ENCODE measurements around the gene APOF.
"Not testable (repeated sequence)": the region's sequence is repeated elsewhere in the genome, so short reads cannot be mapped to it uniquely, and the experiment has no call there.

The APOF gene

DNA sequence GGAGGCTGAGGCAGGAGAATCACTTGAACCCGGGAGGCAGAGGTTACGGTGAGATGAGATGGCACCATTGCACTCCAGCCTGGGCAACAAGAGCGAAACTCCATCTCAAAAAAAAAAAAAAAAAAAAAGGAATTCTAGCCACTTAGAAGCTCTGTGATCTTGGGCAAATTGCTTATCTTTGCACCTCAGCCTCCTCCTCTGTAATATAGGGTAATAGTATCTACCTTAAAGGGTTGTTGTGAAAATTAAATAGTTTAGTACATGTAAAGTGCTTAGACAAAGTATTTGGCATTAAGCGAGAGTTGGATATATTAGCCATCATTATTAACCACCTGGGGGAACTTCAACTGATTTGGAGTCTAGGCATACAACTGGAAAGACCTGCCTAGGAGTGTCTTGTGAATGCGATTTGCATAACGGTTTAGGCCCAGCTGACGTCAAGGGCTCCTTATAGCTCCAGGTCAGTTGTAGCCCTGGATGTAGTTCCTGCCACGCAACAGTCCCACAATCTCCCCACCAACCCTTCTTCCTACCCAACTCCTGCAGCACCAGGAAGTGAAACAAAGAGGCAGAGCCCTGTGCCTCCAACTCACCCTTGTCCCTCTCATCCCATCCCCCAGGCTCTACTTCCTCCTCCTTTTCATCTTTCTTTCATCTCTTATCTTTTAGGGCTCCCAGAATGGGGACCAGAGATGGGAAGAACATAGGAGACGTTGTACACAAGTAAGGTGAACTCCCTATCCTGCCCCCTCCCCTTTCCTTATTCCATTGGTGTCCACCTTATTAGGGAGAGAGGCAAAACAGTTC is 26.1 kb downstream of the APOF start:
- no peak overlapping the region for H3K27ac ChIP-seq (replicated peaks; ENCODE audit: low read length)
- no peak overlapping the region for H3K9ac ChIP-seq (ENCODE audit: low read depth, low read length, poor library complexity)
- no peaks in the 10 kb centered on the region for H3K27me3 ChIP-seq (ENCODE audit: control insufficient read depth in 3 of 3, insufficient read depth in 3 of 3, low read depth in 1 of 3, low read length in 3 of 3)
- peaks cover 6 to 16% of the 10 kb centered on the region in 2 donors for H3K4me1 ChIP-seq (ENCODE audit: control insufficient read depth in 2 of 2, insufficient read depth in 1 of 2, low read depth in 1 of 2, low read length in 2 of 2)
- H2AFZ ChIP-seq (ENCODE audit: low read length): peak overlapping the region; percentile 37
- H2BK5ac ChIP-seq (ENCODE audit: low read length): no peak overlapping the region
- no peaks in the 10 kb centered on the region for H3K79me1 ChIP-seq (ENCODE audit: low read depth, low read length)
- no peak overlapping the region for H3K23ac ChIP-seq (ENCODE audit: low read depth, low read length, poor library complexity)
- H2AK5ac ChIP-seq (ENCODE audit: low read depth, low read length): no peak overlapping the region
- H3K18ac ChIP-seq (ENCODE audit: low read length): no peak overlapping the region
- H2BK12ac ChIP-seq (ENCODE audit: low read length): no peak overlapping the region
- no peak overlapping the region for H3K4me3 ChIP-seq (ENCODE audit: low read length in 2 of 2)
- peaks cover 0 to 6% of the 10 kb centered on the region in 2 donors for H3K36me3 ChIP-seq (replicated peaks in 1 of 2; ENCODE audit: control insufficient read depth in 2 of 2, insufficient read depth in 2 of 2, low read length in 2 of 2)
- no peaks in the 10 kb centered on the region for H3K9me3 ChIP-seq (replicated peaks in 1 of 2; ENCODE audit: control insufficient read depth in 2 of 2, insufficient read depth in 1 of 2, low read depth in 1 of 2, low read length in 2 of 2)
- H3K4me2 ChIP-seq (ENCODE audit: insufficient read depth, low read length, poor library complexity, severe bottlenecking): no peak overlapping the region
- DNase-seq (ENCODE audit: low spot score): no peak
- no peak overlapping the region for H3K4ac ChIP-seq (ENCODE audit: low read length)
- no peak overlapping the region for H4K8ac ChIP-seq (ENCODE audit: low read depth, low read length)
- no peak overlapping the region for H2BK120ac ChIP-seq (ENCODE audit: low read depth, low read length)
- no CpG with 5 or more reads among the region's 9 CpGs for WGBS, 2 donors (ENCODE audit: extremely low coverage in 2 of 2, insufficient read length in 2 of 2, insufficient replicate concordance in 1 of 2)
- H4K91ac ChIP-seq (ENCODE audit: low read depth, low read length, poor library complexity): no peak overlapping the region
- no peak overlapping the region for H2BK15ac ChIP-seq (ENCODE audit: low read length)
- no peak overlapping the region for H3K14ac ChIP-seq (ENCODE audit: low read length)

DNA sequence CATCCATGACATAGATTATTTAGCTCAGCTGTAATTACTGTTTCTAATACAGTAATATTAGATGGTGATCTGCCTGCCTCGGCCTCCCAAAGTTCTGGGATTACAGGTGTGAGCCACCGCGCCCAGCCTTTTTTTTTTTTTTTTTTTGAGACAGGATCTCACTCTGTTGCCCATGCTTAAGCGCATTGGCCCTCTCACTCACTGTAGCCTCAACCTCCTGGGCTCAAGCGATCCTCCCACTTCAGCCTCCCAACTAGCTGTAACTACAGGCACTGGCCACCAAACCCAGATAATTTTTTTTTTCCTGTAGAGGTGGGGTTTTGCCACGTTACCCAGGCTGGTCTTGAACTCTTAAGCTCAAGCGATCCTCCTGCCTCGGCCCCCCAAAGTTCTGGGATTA is 27.1 kb downstream of the APOF start:
- H2AK5ac ChIP-seq (ENCODE audit: low read depth, low read length): not testable (repeated sequence)
- peaks cover 6 to 16% of the 10 kb centered on the region in 2 donors for H3K4me1 ChIP-seq (ENCODE audit: control insufficient read depth in 2 of 2, insufficient read depth in 1 of 2, low read depth in 1 of 2, low read length in 2 of 2)

DNA sequence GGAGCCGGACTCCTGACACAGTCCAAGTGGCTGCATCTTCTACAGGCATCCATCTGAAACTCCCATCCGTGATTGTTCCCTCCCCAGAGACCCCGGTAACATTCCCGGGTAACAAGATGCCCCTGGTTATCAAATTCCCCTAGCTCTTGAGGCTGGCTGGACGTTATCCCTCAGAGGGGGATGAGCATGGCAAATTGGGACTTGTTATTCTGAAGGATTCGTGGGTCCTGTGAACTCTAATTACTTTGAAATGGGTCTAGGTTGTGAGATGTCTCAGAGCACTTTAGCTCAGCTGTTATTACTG is 28.2 kb downstream of the APOF start:
- Histone ChIP-seq H3K14ac (ENCODE audit: low read length) (no peak overlapping the region), H2BK12ac (ENCODE audit: low read length) (no peak overlapping the region), H3K9me3 (replicated peaks in 1 of 2; ENCODE audit: control insufficient read depth in 2 of 2, insufficient read depth in 1 of 2, low read depth in 1 of 2, low read length in 2 of 2) (no peaks in the 10 kb centered on the region), H2BK5ac (ENCODE audit: low read length) (no peak overlapping the region), H2BK15ac (ENCODE audit: low read length) (no peak overlapping the region), H3K4me3 (ENCODE audit: low read length in 2 of 2) (peak overlapping the region; percentile 66 to 79), H3K36me3 (replicated peaks in 1 of 2; ENCODE audit: control insufficient read depth in 2 of 2, insufficient read depth in 2 of 2, low read length in 2 of 2) (no peaks in the 10 kb centered on the region), H3K18ac (ENCODE audit: low read length) (no peak overlapping the region), H3K4me2 (ENCODE audit: insufficient read depth, low read length, poor library complexity, severe bottlenecking) (peak overlapping the region; percentile 80), H3K4ac (ENCODE audit: low read length) (no peak overlapping the region), H3K27me3 (ENCODE audit: control insufficient read depth in 3 of 3, insufficient read depth in 3 of 3, low read depth in 1 of 3, low read length in 3 of 3) (no peaks in the 10 kb centered on the region), H4K8ac (ENCODE audit: low read depth, low read length) (no peak overlapping the region), H2AK5ac (ENCODE audit: low read depth, low read length) (peak overlapping the region; percentile 1), H4K91ac (ENCODE audit: low read depth, low read length, poor library complexity) (no peak overlapping the region), H3K23ac (ENCODE audit: low read depth, low read length, poor library complexity) (no peak overlapping the region), H3K79me1 (ENCODE audit: low read depth, low read length) (no peaks in the 10 kb centered on the region), H3K4me1 (ENCODE audit: control insufficient read depth in 2 of 2, insufficient read depth in 1 of 2, low read depth in 1 of 2, low read length in 2 of 2) (peaks cover 6 to 16% of the 10 kb centered on the region in 2 donors), H2AFZ (ENCODE audit: low read length) (peak overlapping the region; percentile 84), H3K27ac (replicated peaks; ENCODE audit: low read length) (peak overlapping the region; percentile 74), H2BK120ac (ENCODE audit: low read depth, low read length) (no peak overlapping the region), H3K9ac (ENCODE audit: low read depth, low read length, poor library complexity) (peak overlapping the region; percentile 32)
- no peak for DNase-seq (ENCODE audit: low spot score)
- no CpG with 5 or more reads among the region's 6 CpGs for WGBS, 2 donors (ENCODE audit: extremely low coverage in 2 of 2, insufficient read length in 2 of 2, insufficient replicate concordance in 1 of 2)

More for the DNA sequence above, 27.1 kb downstream of the APOF start:
- not testable (repeated sequence) for H2BK120ac ChIP-seq (ENCODE audit: low read depth, low read length); H3K4ac ChIP-seq (ENCODE audit: low read length); H4K91ac ChIP-seq (ENCODE audit: low read depth, low read length, poor library complexity); H3K36me3 ChIP-seq (replicated peaks in 1 of 2; ENCODE audit: control insufficient read depth in 2 of 2, insufficient read depth in 2 of 2, low read length in 2 of 2); H3K4me2 ChIP-seq (ENCODE audit: insufficient read depth, low read length, poor library complexity, severe bottlenecking); H2BK5ac ChIP-seq (ENCODE audit: low read length); H2BK12ac ChIP-seq (ENCODE audit: low read length); DNase-seq (ENCODE audit: low spot score); H3K9ac ChIP-seq (ENCODE audit: low read depth, low read length, poor library complexity); H3K27me3 ChIP-seq (ENCODE audit: control insufficient read depth in 3 of 3, insufficient read depth in 3 of 3, low read depth in 1 of 3, low read length in 3 of 3); H3K4me3 ChIP-seq (ENCODE audit: low read length in 2 of 2); H3K9me3 ChIP-seq (replicated peaks in 1 of 2; ENCODE audit: control insufficient read depth in 2 of 2, insufficient read depth in 1 of 2, low read depth in 1 of 2, low read length in 2 of 2); H3K23ac ChIP-seq (ENCODE audit: low read depth, low read length, poor library complexity); H4K8ac ChIP-seq (ENCODE audit: low read depth, low read length); H2AFZ ChIP-seq (ENCODE audit: low read length); H3K79me1 ChIP-seq (ENCODE audit: low read depth, low read length); H3K14ac ChIP-seq (ENCODE audit: low read length); H2BK15ac ChIP-seq (ENCODE audit: low read length); H3K18ac ChIP-seq (ENCODE audit: low read length); H3K27ac ChIP-seq (replicated peaks; ENCODE audit: low read length)
- WGBS, 2 donors (ENCODE audit: extremely low coverage in 2 of 2, insufficient read length in 2 of 2, insufficient replicate concordance in 1 of 2): no CpG with 5 or more reads among the region's 8 CpGs

DNA sequence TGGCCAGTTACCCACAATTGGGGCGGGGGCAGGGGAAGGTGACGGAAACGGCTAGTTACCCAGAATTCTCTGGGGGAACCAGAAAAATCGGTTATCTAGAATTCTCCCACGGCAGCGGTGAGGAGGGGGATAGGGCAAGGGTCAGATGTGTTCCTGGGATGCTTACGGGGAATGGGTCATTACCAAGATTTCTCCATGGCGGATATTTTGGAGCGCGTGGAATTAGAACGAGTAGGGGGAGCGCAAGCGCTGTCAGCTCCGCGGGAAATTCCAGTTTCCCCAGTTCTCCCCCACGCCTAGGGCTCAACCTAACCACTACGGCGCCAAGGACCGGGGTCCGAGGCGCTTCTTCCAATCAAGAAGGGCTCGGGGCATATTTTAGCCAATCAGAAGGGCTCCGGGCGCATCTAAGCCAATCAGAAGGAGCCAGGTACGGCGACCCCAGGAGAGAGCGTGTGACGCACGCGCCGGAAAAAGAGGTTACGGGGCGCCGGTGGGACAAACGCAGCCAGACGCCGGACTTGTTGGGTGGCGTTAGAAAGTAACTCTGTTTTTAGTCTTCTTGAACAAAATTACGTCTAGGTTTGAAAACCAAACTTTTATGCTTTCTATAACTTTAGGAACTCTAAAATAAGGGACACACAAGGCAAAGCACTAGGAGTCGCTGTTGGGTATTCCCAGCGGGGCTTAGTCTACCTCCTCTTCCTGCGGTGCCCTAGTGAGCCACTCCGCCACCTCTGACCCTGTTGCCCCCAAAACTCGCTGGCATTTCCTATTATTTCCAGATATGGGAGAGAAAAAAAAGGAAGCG is 28.8 kb downstream of the APOF start, which contains the start of gene PAN2:
PAN2 (minus strand) TSS at position 322 of the 811 bp plus-strand sequence. CDS start 906 bp downstream, outside the sequence.
- H3K14ac ChIP-seq (ENCODE audit: low read length): no peak within 1 kb of the TSS
- peak; percentile 91 for DNase-seq (ENCODE audit: low spot score)
- peak within 1 kb of the TSS; percentile 37 for H3K4ac ChIP-seq (ENCODE audit: low read length)
- no peaks in the 10 kb centered on the region for H3K27me3 ChIP-seq (ENCODE audit: control insufficient read depth in 3 of 3, insufficient read depth in 3 of 3, low read depth in 1 of 3, low read length in 3 of 3)
- H3K9ac ChIP-seq (ENCODE audit: low read depth, low read length, poor library complexity): peak within 1 kb of the TSS; percentile 78
- peak within 1 kb of the TSS; percentile 66 to 84 for H3K4me3 ChIP-seq (ENCODE audit: low read length in 2 of 2)
- peak within 1 kb of the TSS; percentile 90 for H4K8ac ChIP-seq (ENCODE audit: low read depth, low read length)
- peak within 1 kb of the TSS; percentile 17 for H2AK5ac ChIP-seq (ENCODE audit: low read depth, low read length)
- H3K36me3 ChIP-seq (replicated peaks in 1 of 2; ENCODE audit: control insufficient read depth in 2 of 2, insufficient read depth in 2 of 2, low read length in 2 of 2): no peaks in the 10 kb centered on the region
- H3K4me2 ChIP-seq (ENCODE audit: insufficient read depth, low read length, poor library complexity, severe bottlenecking): peak within 1 kb of the TSS; percentile 80
- peak within 1 kb of the TSS; percentile 10 for H2BK15ac ChIP-seq (ENCODE audit: low read length)
- H2BK5ac ChIP-seq (ENCODE audit: low read length): no peak within 1 kb of the TSS
- H2BK120ac ChIP-seq (ENCODE audit: low read depth, low read length): no peak within 1 kb of the TSS
- H3K4me1 ChIP-seq (ENCODE audit: control insufficient read depth in 2 of 2, insufficient read depth in 1 of 2, low read depth in 1 of 2, low read length in 2 of 2): peaks cover 6 to 13% of the 10 kb centered on the region in 2 donors
- H3K9me3 ChIP-seq (replicated peaks in 1 of 2; ENCODE audit: control insufficient read depth in 2 of 2, insufficient read depth in 1 of 2, low read depth in 1 of 2, low read length in 2 of 2): no peaks in the 10 kb centered on the region
- no CpG with 5 or more reads among the region's 45 CpGs for WGBS, 2 donors (ENCODE audit: extremely low coverage in 2 of 2, insufficient read length in 2 of 2, insufficient replicate concordance in 1 of 2)
- peak within 1 kb of the TSS; percentile 84 for H2AFZ ChIP-seq (ENCODE audit: low read length)
- no peaks in the 10 kb centered on the region for H3K79me1 ChIP-seq (ENCODE audit: low read depth, low read length)
- no peak within 1 kb of the TSS for H2BK12ac ChIP-seq (ENCODE audit: low read length)
- peak within 1 kb of the TSS; percentile 92 for H3K27ac ChIP-seq (replicated peaks; ENCODE audit: low read length)
- peak within 1 kb of the TSS; percentile 23 for H3K23ac ChIP-seq (ENCODE audit: low read depth, low read length, poor library complexity)
- H3K18ac ChIP-seq (ENCODE audit: low read length): peak within 1 kb of the TSS; percentile 84
- peak within 1 kb of the TSS; percentile 41 for H4K91ac ChIP-seq (ENCODE audit: low read depth, low read length, poor library complexity)

Measured in neuronal stem cell (in vitro differentiated cells).